Measurements from ENCODE around the gene P2RY2.

- TF ChIP-seq CTCF (IDR thresholded peaks at IDR 0.05; ENCODE audit: low read depth, low read length, poor library complexity, severe bottlenecking), result no peak
- TF ChIP-seq EZH2phosphoT487 (IDR thresholded peaks at IDR 0.05; ENCODE audit: borderline replicate concordance, low read length), result no peak
Observed at GRCh38 chr11:73265853-73266645, 48.0 kb downstream of the P2RY2 start.

Measured in DOHH2 (cell line).